Activated CD4-positive, alpha-beta memory T cell treated with anti-CD3 and anti-CD28 coated beads for 36 hours (primary cell): ENCODE measurements around the gene PPFIA3. TPM values are rescaled to one million over a fixed set of nuclear protein-coding genes. Genes with fewer than 3 reads are reported as not detected.

Source experiments
- CTCF ChIA-PET: fragments of 350-600 bp; sonication (Branson Sonifier 250); formaldehyde crosslinking; loops from one replicate; lab custom pipeline; 2021; ENCODE audit warnings: antibody characterized with exemption, inconsistent platforms; lab: Charles Lee
- POLR2A ChIA-PET: fragments of 350-600 bp; sonication (Branson Sonifier 250); formaldehyde crosslinking; loops from one replicate; lab custom pipeline; 2021; ENCODE audit warnings: antibody characterized with exemption; lab: Charles Lee
- DNase-seq: peaks from one replicate; pipeline ENCODE4 v3.0.0-alpha.2; 2020
- H3K27ac Mint-ChIP-seq: one replicate; pipeline ENCODE4 v1.8.0; 2021; ENCODE audit warnings: mixed read lengths
- H3K27me3 Mint-ChIP-seq: one replicate; pipeline ENCODE4 v1.8.0; 2021; ENCODE audit warnings: mixed read lengths
- H3K36me3 Mint-ChIP-seq: one replicate; pipeline ENCODE4 v1.8.0; 2021; ENCODE audit warnings: mixed read lengths
- H3K4me1 Mint-ChIP-seq: one replicate; pipeline ENCODE4 v1.8.0; 2021; ENCODE audit warnings: low read depth, mixed read lengths
- H3K4me3 Mint-ChIP-seq: one replicate; pipeline ENCODE4 v1.8.0; 2021; ENCODE audit warnings: mild to moderate bottlenecking, mixed read lengths
- H3K9me3 Mint-ChIP-seq: one replicate; pipeline ENCODE4 v1.8.0; 2021; ENCODE audit warnings: mixed read lengths
- intact Hi-C: fragments of 100-400 bp; cut with micrococcal nuclease; formaldehyde crosslinking; loops from one replicate; pipeline ENCODE4 v1.15.1; 2023
- total RNA-seq, 2 experiments: library from RNA; stranded (reverse); gene quantifications; one replicate each; pipeline ENCODE4 v1.2.3, GENCODE V29; 2021

PPFIA3 gene
- total RNA-seq, 2 experiments from 2014 or later, result 3.5 to 5.0 TPM

- ChIA-PET POLR2A (interaction anchor here (0.8 kb wide), 1 partner anchor 28 kb away, joined by 3 read pairs; the partner anchor contains the start of gene LIN7B), CTCF (interaction anchor here (1.2 to 4.0 kb wide), 4 partner anchors 9 to 62 kb away, joined by 3 to 42 read pairs (median 6); no protein-coding TSS in a partner anchor)
- Mint-ChIP-seq H3K4me3 (peak overlapping the region; percentile 96), H3K27ac (peak overlapping the region; percentile 82), H3K9me3 (no peaks in the 10 kb centered on the region), H3K36me3 (peaks cover 35% of the 10 kb centered on the region), H3K27me3 (no peaks in the 10 kb centered on the region), H3K4me1 (peaks cover 37% of the 10 kb centered on the region)
- intact Hi-C loops, result loop anchor here (1.0 to 10.0 kb wide), 3 partner anchors 33 to 440 kb away; partner anchors contain the start of genes C19orf73, CA11, GYS1 and PPFIA3
- DNase-seq, result no peak
Measured at GRCh38 chr19:49085868-49086232, 33.5 kb upstream of the PPFIA3 start.

GRCh38 chr19:49086296-49086695, 33.0 kb upstream of the PPFIA3 start:
- H3K9me3 Mint-ChIP-seq, result no peaks in the 10 kb centered on the region
- CTCF ChIA-PET, result interaction anchor here (1.2 to 4.0 kb wide), 5 partner anchors 9 to 62 kb away, joined by 3 to 42 read pairs (median 6); no protein-coding TSS in a partner anchor
- DNase-seq, result no peak
- H3K27ac Mint-ChIP-seq, result peak overlapping the region; percentile 82
- peaks cover 38% of the 10 kb centered on the region for H3K36me3 Mint-ChIP-seq
- POLR2A ChIA-PET, result interaction anchor here (0.8 kb wide), 1 partner anchor 28 kb away, joined by 3 read pairs; the partner anchor contains the start of gene LIN7B
- intact Hi-C loops, result loop anchor here (10.0 kb wide), 1 partner anchor 91 kb away; the partner anchor contains the start of genes GYS1 and RUVBL2
- H3K4me3 Mint-ChIP-seq, result peak overlapping the region; percentile 96
- peaks cover 39% of the 10 kb centered on the region for H3K4me1 Mint-ChIP-seq
- no peaks in the 10 kb centered on the region for H3K27me3 Mint-ChIP-seq

- no peak overlapping the region for H3K4me3 Mint-ChIP-seq
- H3K36me3 Mint-ChIP-seq, result peaks cover 46% of the 10 kb centered on the region
- peak overlapping the region; percentile 25 for H3K27ac Mint-ChIP-seq
- H3K27me3 Mint-ChIP-seq, result no peaks in the 10 kb centered on the region
- no peaks in the 10 kb centered on the region for H3K9me3 Mint-ChIP-seq
- CTCF ChIA-PET, result interaction anchor here (1.6 kb wide), 1 partner anchor 23 kb away, joined by 4 read pairs; the partner anchor contains the start of gene LIN7B
- DNase-seq, result peak; percentile 18
- POLR2A ChIA-PET, result no interaction called here
- intact Hi-C loops, result no loop called here
- H3K4me1 Mint-ChIP-seq, result peaks cover 35% of the 10 kb centered on the region
Measured at GRCh38 chr19:49091391-49092038, 27.8 kb upstream of the PPFIA3 start.

GRCh38 chr19:49092686-49093085, 26.7 kb upstream of the PPFIA3 start:
- peaks cover 27% of the 10 kb centered on the region for H3K4me1 Mint-ChIP-seq
- no peaks in the 10 kb centered on the region for H3K9me3 Mint-ChIP-seq
- no peak for DNase-seq
- intact Hi-C loops, result no loop called here
- no peak overlapping the region for H3K27ac Mint-ChIP-seq
- POLR2A ChIA-PET, result no interaction called here
- peaks cover 42% of the 10 kb centered on the region for H3K36me3 Mint-ChIP-seq
- CTCF ChIA-PET, result interaction anchor here (1.5 to 1.6 kb wide), 2 partner anchors 14 to 22 kb away, joined by 4 read pairs; partner anchors contain the start of gene LIN7B
- no peak overlapping the region for H3K4me3 Mint-ChIP-seq
- no peaks in the 10 kb centered on the region for H3K27me3 Mint-ChIP-seq

GRCh38 chr19:49094505-49095482, 24.6 kb upstream of the PPFIA3 start:
- Mint-ChIP-seq H3K27me3 (no peaks in the 10 kb centered on the region), H3K36me3 (peaks cover 49% of the 10 kb centered on the region), H3K4me3 (no peak overlapping the region), H3K9me3 (no peaks in the 10 kb centered on the region), H3K4me1 (peaks cover 20% of the 10 kb centered on the region), H3K27ac (no peak overlapping the region)
- intact Hi-C loops, result no loop called here
- POLR2A ChIA-PET, result interaction anchor here (1.7 kb wide), 1 partner anchor 11 kb away, joined by 4 read pairs; no protein-coding TSS in a partner anchor
- DNase-seq, result no peak
- CTCF ChIA-PET, result interaction anchor here (0.9 to 4.5 kb wide), 9 partner anchors 8 to 113 kb away, joined by 3 to 50 read pairs (median 5); partner anchors contain the start of gene LIN7B

- H3K9me3 Mint-ChIP-seq, result no peaks in the 10 kb centered on the region
- H3K4me1 Mint-ChIP-seq, result peaks cover 2% of the 10 kb centered on the region
- no peak overlapping the region for H3K4me3 Mint-ChIP-seq
- H3K36me3 Mint-ChIP-seq, result peaks cover 44% of the 10 kb centered on the region
- DNase-seq, result peak; percentile 79
- intact Hi-C loops, result loop anchor here (1.0 kb wide), 2 partner anchors 49 to 102 kb away; no protein-coding TSS in a partner anchor
- POLR2A ChIA-PET, result interaction anchor here (0.5 to 2.4 kb wide), 5 partner anchors 17 to 473 kb away, joined by 3 to 8 read pairs (median 3); partner anchors contain the start of gene LIN7B
- H3K27me3 Mint-ChIP-seq, result no peaks in the 10 kb centered on the region
- CTCF ChIA-PET, result interaction anchor here (0.6 to 4.5 kb wide), 38 partner anchors 8 to 379 kb away, joined by 3 to 65 read pairs (median 5); partner anchors contain the start of genes CGB7, GYS1, LIN7B and PPFIA3
- H3K27ac Mint-ChIP-seq, result no peak overlapping the region
Measured at GRCh38 chr19:49097453-49098288, 21.7 kb upstream of the PPFIA3 start.

GRCh38 chr19:49098795-49099194, 20.5 kb upstream of the PPFIA3 start:
- POLR2A ChIA-PET, result interaction anchor here (2.4 kb wide), 1 partner anchor 16 kb away, joined by 8 read pairs; the partner anchor contains the start of gene LIN7B
- DNase-seq, result no peak
- Mint-ChIP-seq H3K27me3 (no peaks in the 10 kb centered on the region), H3K4me1 (peaks cover 2% of the 10 kb centered on the region), H3K27ac (no peak overlapping the region), H3K36me3 (peaks cover 42% of the 10 kb centered on the region), H3K9me3 (no peaks in the 10 kb centered on the region), H3K4me3 (no peak overlapping the region)
- intact Hi-C loops, result no loop called here
- CTCF ChIA-PET, result interaction anchor here (1.1 to 4.5 kb wide), 12 partner anchors 7 to 311 kb away, joined by 3 to 65 read pairs (median 12); partner anchors contain the start of gene LIN7B

GRCh38 chr19:49101160-49101559, 18.2 kb upstream of the PPFIA3 start:
- POLR2A ChIA-PET, result no interaction called here
- H3K36me3 Mint-ChIP-seq, result peaks cover 50% of the 10 kb centered on the region

GRCh38 chr19:49102303-49102702, 17.0 kb upstream of the PPFIA3 start:
- Mint-ChIP-seq H3K27me3 (no peaks in the 10 kb centered on the region), H3K27ac (no peak overlapping the region), H3K4me1 (no peaks in the 10 kb centered on the region), H3K4me3 (no peak overlapping the region), H3K36me3 (peaks cover 58% of the 10 kb centered on the region), H3K9me3 (no peaks in the 10 kb centered on the region)
- DNase-seq, result no peak
- ChIA-PET POLR2A (interaction anchor here (1.5 kb wide), 1 partner anchor 11 kb away, joined by 3 read pairs; no protein-coding TSS in a partner anchor), CTCF (no interaction called here)
- intact Hi-C loops, result no loop called here

More at GRCh38 chr19:49101160-49101559, 18.2 kb upstream of the PPFIA3 start:
- CTCF ChIA-PET, result interaction anchor here (1.1 to 1.3 kb wide), 2 partner anchors 13 to 45 kb away, joined by 3 to 7 read pairs; partner anchors contain the start of gene LIN7B
- Mint-ChIP-seq H3K9me3 (no peaks in the 10 kb centered on the region), H3K27ac (no peak overlapping the region), H3K4me1 (no peaks in the 10 kb centered on the region), H3K27me3 (no peaks in the 10 kb centered on the region), H3K4me3 (no peak overlapping the region)
- intact Hi-C loops, result no loop called here
- no peak for DNase-seq

GRCh38 chr19:49103331-49104085, 15.8 kb upstream of the PPFIA3 start:
- ChIA-PET CTCF (interaction anchor here (3.7 kb wide), 1 partner anchor 13 kb away, joined by 48 read pairs; the partner anchor contains the start of gene LIN7B), POLR2A (no interaction called here)
- intact Hi-C loops, result no loop called here
- Mint-ChIP-seq H3K9me3 (no peaks in the 10 kb centered on the region), H3K27ac (no peak overlapping the region), H3K36me3 (peaks cover 55% of the 10 kb centered on the region), H3K4me1 (no peaks in the 10 kb centered on the region), H3K27me3 (no peaks in the 10 kb centered on the region), H3K4me3 (no peak overlapping the region)
- DNase-seq, result no peak
